Cardiac septum (tissue), 1 donor: ENCODE results near the gene TRIM15. TPM values are rescaled to one million over a fixed set of nuclear protein-coding genes. Genes with fewer than 3 reads are reported as not detected.

Experiments
- DNase-seq: peaks from one replicate; pipeline ENCODE4 v3.0.0-alpha.2; 2020; ENCODE audit warnings: low spot score
- intact Hi-C: fragments of 100-400 bp; cut with DNase I; formaldehyde crosslinking; loops from one replicate; pipeline ENCODE4 v1.14.0; 2022
- total RNA-seq: library from RNA; stranded (reverse); fragmentation: NEBNext Ultra II Directional; extraction: Animal tissue kit (Norgen Biotek cat#: 25700); gene quantifications from one replicate; pipeline ENCODE4 v1.2.1, GENCODE V29; 2021
- donor health status: DM: no; HTN: no; CAD: no.

Gene TRIM15
- total RNA-seq, 1 donor from 2014 or later = not detected

- DNase-seq = no peak
- intact Hi-C loops = no loop called here
Measured at GRCh38 chr6:30143780-30144179, 19.6 kb upstream of the TRIM15 start.

- intact Hi-C loops = no loop called here
- DNase-seq = no peak
Measured at GRCh38 chr6:30144811-30145210, 18.5 kb upstream of the TRIM15 start.

- no peak for DNase-seq
- intact Hi-C loops = no loop called here
Measured at GRCh38 chr6:30145818-30146217, 17.5 kb upstream of the TRIM15 start.

GRCh38 chr6:30147096-30147495, 16.2 kb upstream of the TRIM15 start:
- no peak for DNase-seq
- intact Hi-C loops = no loop called here

- no peak for DNase-seq
- intact Hi-C loops = no loop called here
Measured at GRCh38 chr6:30149234-30149633, 14.1 kb upstream of the TRIM15 start.

GRCh38 chr6:30149858-30150550, 13.3 kb upstream of the TRIM15 start:
- DNase-seq = no peak
- intact Hi-C loops = no loop called here

- intact Hi-C loops = no loop called here
- DNase-seq = no peak
Measured at GRCh38 chr6:30150671-30151395, 12.5 kb upstream of the TRIM15 start.

GRCh38 chr6:30151580-30151979, 11.8 kb upstream of the TRIM15 start:
- DNase-seq = no peak
- intact Hi-C loops = no loop called here

- intact Hi-C loops = no loop called here
- DNase-seq = no peak
Measured at GRCh38 chr6:30152016-30152673, 11.2 kb upstream of the TRIM15 start.

GRCh38 chr6:30152910-30153610, 10.3 kb upstream of the TRIM15 start:
- intact Hi-C loops = no loop called here
- no peak for DNase-seq

GRCh38 chr6:30154061-30154460, 9.3 kb upstream of the TRIM15 start:
- intact Hi-C loops = no loop called here
- no peak for DNase-seq

GRCh38 chr6:30154709-30155519, 8.4 kb upstream of the TRIM15 start:
- intact Hi-C loops = no loop called here
- no peak for DNase-seq

- no peak for DNase-seq
- intact Hi-C loops = no loop called here
Measured at GRCh38 chr6:30155520-30156261, 7.7 kb upstream of the TRIM15 start.

GRCh38 chr6:30156262-30156599, 7.1 kb upstream of the TRIM15 start:
- intact Hi-C loops = no loop called here
- no peak for DNase-seq

GRCh38 chr6:30156774-30157173, 6.6 kb upstream of the TRIM15 start:
- intact Hi-C loops = no loop called here

GRCh38 chr6:30157581-30157980, 5.8 kb upstream of the TRIM15 start:
- intact Hi-C loops = no loop called here
- no peak for DNase-seq

More at GRCh38 chr6:30156774-30157173, 6.6 kb upstream of the TRIM15 start:
- no peak for DNase-seq

- DNase-seq = no peak
- intact Hi-C loops = no loop called here
Measured at GRCh38 chr6:30157999-30158398, 5.3 kb upstream of the TRIM15 start.

GRCh38 chr6:30158475-30159040, 4.8 kb upstream of the TRIM15 start:
- intact Hi-C loops = no loop called here
- no peak for DNase-seq
